ENCODE results near the gene PNRC1. TPM values are rescaled to one million over a fixed set of nuclear protein-coding genes. Genes with fewer than 3 reads are reported as not detected.

PNRC1 gene
- total RNA-seq, 2 experiments from 2014 or later, result 89.2 to 90.8 TPM

DNA sequence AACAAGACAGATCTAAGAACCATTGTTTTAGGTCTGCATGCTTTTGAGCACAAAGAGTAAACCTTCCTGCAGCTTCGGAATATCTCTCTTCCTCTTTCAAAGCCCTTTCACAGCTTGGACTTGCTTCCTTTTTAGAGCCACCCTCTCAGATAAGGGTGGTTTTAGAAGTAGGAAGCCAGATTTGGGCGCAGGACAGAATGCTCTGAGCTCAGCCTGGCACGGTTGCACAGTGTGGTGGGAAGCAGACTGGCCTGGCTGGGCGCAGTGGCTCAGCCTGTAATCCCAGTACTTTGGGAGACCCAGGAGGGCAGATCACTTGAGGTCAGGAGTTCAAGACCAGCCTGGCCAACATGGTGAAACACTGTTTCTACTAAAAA, 35.6 kb upstream of the PNRC1 start:
- ChIA-PET CTCF (no interaction called here), POLR2A (no interaction called here)
- H3K4me1 Mint-ChIP-seq (ENCODE audit: low read depth), result peaks cover 6% of the 10 kb centered on the region
- peaks cover 3% of the 10 kb centered on the region for H3K27me3 Mint-ChIP-seq (ENCODE audit: low read depth)
- no peaks in the 10 kb centered on the region for H3K36me3 Mint-ChIP-seq (ENCODE audit: low read depth)
- H3K9me3 Mint-ChIP-seq (ENCODE audit: insufficient read depth), result no peaks in the 10 kb centered on the region
- H3K4me3 Mint-ChIP-seq, result no peak overlapping the region
- DNase-seq (no peak), ATAC-seq (no peak)
- H3K27ac Mint-ChIP-seq, result no peak overlapping the region

DNA sequence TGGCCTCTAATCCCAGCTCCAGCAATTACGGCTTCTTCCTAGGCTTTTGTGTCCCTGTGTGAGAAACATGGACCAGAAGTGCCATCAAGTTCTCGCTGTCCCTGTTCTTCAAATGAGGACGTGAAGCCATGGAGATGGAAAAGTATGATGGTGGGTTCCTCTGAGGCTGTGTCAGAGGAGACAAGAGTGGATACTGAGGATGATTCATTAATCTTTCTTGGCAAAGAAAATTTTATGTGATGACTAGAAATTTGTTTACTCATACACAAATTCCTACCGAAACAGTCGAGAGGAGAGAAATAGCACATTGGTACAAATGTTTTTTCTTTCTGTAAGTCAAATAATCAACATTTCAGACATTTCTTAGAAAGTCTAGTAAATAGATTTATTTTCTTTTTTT, 35.0 kb upstream of the PNRC1 start:
- no peaks in the 10 kb centered on the region for H3K36me3 Mint-ChIP-seq (ENCODE audit: low read depth)
- ATAC-seq (no peak), DNase-seq (no peak)
- no peak overlapping the region for H3K4me3 Mint-ChIP-seq
- ChIA-PET CTCF (no interaction called here), POLR2A (no interaction called here)
- no peaks in the 10 kb centered on the region for H3K9me3 Mint-ChIP-seq (ENCODE audit: insufficient read depth)
- peaks cover 3% of the 10 kb centered on the region for H3K27me3 Mint-ChIP-seq (ENCODE audit: low read depth)
- H3K27ac Mint-ChIP-seq, result no peak overlapping the region
- H3K4me1 Mint-ChIP-seq (ENCODE audit: low read depth), result peaks cover 12% of the 10 kb centered on the region

- Mint-ChIP-seq H3K4me3 (no peak overlapping the region), H3K9me3 (ENCODE audit: insufficient read depth) (no peaks in the 10 kb centered on the region), H3K27ac (no peak overlapping the region), H3K27me3 (ENCODE audit: low read depth) (peaks cover 3% of the 10 kb centered on the region), H3K36me3 (ENCODE audit: low read depth) (peaks cover 3% of the 10 kb centered on the region), H3K4me1 (ENCODE audit: low read depth) (peaks cover 28% of the 10 kb centered on the region)
- no peak for ATAC-seq
- ChIA-PET CTCF (no interaction called here), POLR2A (interaction anchor here (1.3 to 1.5 kb wide), 2 partner anchors 33 to 35 kb away, joined by 3 to 4 read pairs; partner anchors contain the start of gene PNRC1)
- no peak for DNase-seq
These were observed 33.1 kb upstream of the PNRC1 start for GRCh38 chr6:89047473-89047872.

GRCh38 chr6:89048288-89048923, 32.1 kb upstream of the PNRC1 start:
- H3K27ac Mint-ChIP-seq, result no peak overlapping the region
- H3K4me3 Mint-ChIP-seq, result no peak overlapping the region
- ChIA-PET POLR2A (interaction anchor here (1.5 kb wide), 1 partner anchor 32 kb away, joined by 4 read pairs; the partner anchor contains the start of gene PNRC1), CTCF (no interaction called here)
- H3K9me3 Mint-ChIP-seq (ENCODE audit: insufficient read depth), result no peaks in the 10 kb centered on the region
- H3K4me1 Mint-ChIP-seq (ENCODE audit: low read depth), result peaks cover 24% of the 10 kb centered on the region
- no peak for ATAC-seq
- peaks cover 3% of the 10 kb centered on the region for H3K36me3 Mint-ChIP-seq (ENCODE audit: low read depth)
- H3K27me3 Mint-ChIP-seq (ENCODE audit: low read depth), result peaks cover 3% of the 10 kb centered on the region
- DNase-seq, result no peak

DNA sequence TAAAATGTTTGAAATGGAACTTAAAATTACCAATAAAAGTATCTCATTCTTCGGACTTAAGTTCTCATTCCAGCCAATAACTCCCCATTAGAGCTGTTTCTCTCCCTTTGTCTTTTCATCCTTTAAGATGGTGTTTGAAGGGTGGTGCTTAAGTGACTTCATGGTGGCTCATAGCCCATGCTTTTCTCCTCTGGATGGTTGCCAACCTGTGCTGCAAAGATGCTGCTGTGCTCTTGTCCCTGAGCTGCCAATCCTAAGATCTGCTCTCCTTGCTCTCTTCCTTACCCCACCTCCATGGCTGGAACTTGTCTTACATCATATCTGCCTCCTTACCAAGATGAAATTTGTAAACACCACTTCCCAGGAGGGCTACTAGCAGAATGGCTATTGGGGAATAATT, 31.6 kb upstream of the PNRC1 start:
- H3K9me3 Mint-ChIP-seq (ENCODE audit: insufficient read depth), result peaks cover 3% of the 10 kb centered on the region
- CTCF ChIA-PET, result no interaction called here
- H3K4me3 Mint-ChIP-seq, result no peak overlapping the region
- H3K27ac Mint-ChIP-seq, result no peak overlapping the region
- POLR2A ChIA-PET, result interaction anchor here (0.6 to 4.3 kb wide), 2 partner anchors 27 to 32 kb away, joined by 3 to 50 read pairs; partner anchors contain the start of gene PNRC1
- H3K36me3 Mint-ChIP-seq (ENCODE audit: low read depth), result peaks cover 5% of the 10 kb centered on the region
- DNase-seq, result no peak
- H3K27me3 Mint-ChIP-seq (ENCODE audit: low read depth), result peaks cover 3% of the 10 kb centered on the region
- ATAC-seq, result no peak
- peaks cover 26% of the 10 kb centered on the region for H3K4me1 Mint-ChIP-seq (ENCODE audit: low read depth)

GRCh38 chr6:89050155-89050554, 30.4 kb upstream of the PNRC1 start:
- Mint-ChIP-seq H3K27ac (no peak overlapping the region), H3K4me1 (ENCODE audit: low read depth) (peaks cover 26% of the 10 kb centered on the region), H3K9me3 (ENCODE audit: insufficient read depth) (peaks cover 9% of the 10 kb centered on the region), H3K4me3 (no peak overlapping the region), H3K27me3 (ENCODE audit: low read depth) (peaks cover 3% of the 10 kb centered on the region), H3K36me3 (ENCODE audit: low read depth) (peaks cover 5% of the 10 kb centered on the region)
- ATAC-seq (peak; percentile 15), DNase-seq (no peak)
- CTCF ChIA-PET, result interaction anchor here (1.1 to 1.8 kb wide), 3 partner anchors 29 to 67 kb away, joined by 4 to 6 read pairs (median 5); partner anchors contain the start of gene PNRC1
- POLR2A ChIA-PET, result interaction anchor here (4.3 kb wide), 1 partner anchor 31 kb away, joined by 50 read pairs; the partner anchor contains the start of gene PNRC1

DNA sequence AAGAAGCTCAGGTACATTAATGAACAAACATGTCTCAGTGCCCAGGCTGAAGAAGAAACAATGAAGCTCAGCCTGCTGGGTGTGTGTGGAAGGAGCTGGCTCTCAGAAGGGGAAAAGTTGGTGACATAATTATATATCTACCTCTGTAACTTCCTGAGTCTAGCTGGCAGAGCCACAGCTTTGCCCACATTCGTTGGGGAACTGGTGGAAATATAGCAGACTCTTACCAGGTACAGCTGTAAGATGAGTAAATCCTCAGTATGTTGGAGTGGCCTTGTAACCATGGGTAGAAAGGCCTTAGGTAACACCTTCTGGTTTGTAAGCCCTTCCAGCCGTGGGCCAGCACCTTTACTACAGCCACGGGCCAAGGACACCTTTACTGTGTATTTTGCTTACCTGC, 29.9 kb upstream of the PNRC1 start:
- H3K9me3 Mint-ChIP-seq (ENCODE audit: insufficient read depth), result peaks cover 9% of the 10 kb centered on the region
- peaks cover 26% of the 10 kb centered on the region for H3K4me1 Mint-ChIP-seq (ENCODE audit: low read depth)
- DNase-seq (no peak), ATAC-seq (peak; percentile 63)
- H3K36me3 Mint-ChIP-seq (ENCODE audit: low read depth), result peaks cover 5% of the 10 kb centered on the region
- POLR2A ChIA-PET, result interaction anchor here (4.3 kb wide), 1 partner anchor 30 kb away, joined by 50 read pairs; the partner anchor contains the start of gene PNRC1
- CTCF ChIA-PET, result interaction anchor here (1.1 to 1.8 kb wide), 3 partner anchors 29 to 68 kb away, joined by 4 to 6 read pairs (median 5); partner anchors contain the start of gene PNRC1
- H3K4me3 Mint-ChIP-seq, result no peak overlapping the region
- peaks cover 3% of the 10 kb centered on the region for H3K27me3 Mint-ChIP-seq (ENCODE audit: low read depth)
- peak overlapping the region; percentile 12 for H3K27ac Mint-ChIP-seq

DNA sequence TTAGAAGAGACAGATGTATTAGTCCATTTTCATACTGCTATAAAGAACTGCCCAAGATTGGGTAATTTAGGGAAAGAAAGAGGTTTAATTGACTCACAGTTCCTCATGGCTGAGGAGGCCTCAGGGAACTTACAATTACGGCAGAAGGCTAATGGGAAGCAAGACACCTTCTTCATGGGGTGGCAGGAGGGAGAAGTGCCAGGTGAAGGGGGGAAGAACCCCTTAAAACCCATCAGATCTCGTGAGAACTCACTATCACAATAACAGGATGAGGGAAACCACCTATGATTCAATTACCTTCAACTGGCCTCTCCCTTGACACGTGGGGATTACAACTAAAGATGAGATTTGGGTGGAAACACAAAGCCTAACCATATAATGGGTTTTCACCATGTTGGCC, 28.9 kb upstream of the PNRC1 start:
- DNase-seq, result peak; percentile 23
- ChIA-PET POLR2A (interaction anchor here (4.3 kb wide), 1 partner anchor 29 kb away, joined by 50 read pairs; the partner anchor contains the start of gene PNRC1), CTCF (interaction anchor here (1.0 to 1.8 kb wide), 2 partner anchors 27 to 69 kb away, joined by 4 to 5 read pairs; no protein-coding TSS in a partner anchor)
- peaks cover 26% of the 10 kb centered on the region for H3K4me1 Mint-ChIP-seq (ENCODE audit: low read depth)
- peaks cover 9% of the 10 kb centered on the region for H3K9me3 Mint-ChIP-seq (ENCODE audit: insufficient read depth)
- H3K27ac Mint-ChIP-seq, result peak overlapping the region; percentile 34
- H3K27me3 Mint-ChIP-seq (ENCODE audit: low read depth), result peaks cover 3% of the 10 kb centered on the region
- ATAC-seq, result peak; percentile 27
- H3K4me3 Mint-ChIP-seq, result no peak overlapping the region
- peaks cover 5% of the 10 kb centered on the region for H3K36me3 Mint-ChIP-seq (ENCODE audit: low read depth)

- POLR2A ChIA-PET, result no interaction called here
- H3K27me3 Mint-ChIP-seq (ENCODE audit: low read depth), result no peaks in the 10 kb centered on the region
- no peak for DNase-seq
- peaks cover 26% of the 10 kb centered on the region for H3K4me1 Mint-ChIP-seq (ENCODE audit: low read depth)
- CTCF ChIA-PET, result no interaction called here
- ATAC-seq, result no peak
- no peak overlapping the region for H3K4me3 Mint-ChIP-seq
- peaks cover 9% of the 10 kb centered on the region for H3K9me3 Mint-ChIP-seq (ENCODE audit: insufficient read depth)
- H3K27ac Mint-ChIP-seq, result no peak overlapping the region
- peaks cover 5% of the 10 kb centered on the region for H3K36me3 Mint-ChIP-seq (ENCODE audit: low read depth)
These were observed 26.3 kb upstream of the PNRC1 start for GRCh38 chr6:89054208-89054607.

GRCh38 chr6:89057759-89058158, 22.8 kb upstream of the PNRC1 start:
- no peak overlapping the region for H3K4me3 Mint-ChIP-seq
- CTCF ChIA-PET, result interaction anchor here (1.5 kb wide), 1 partner anchor 20 kb away, joined by 3 read pairs; no protein-coding TSS in a partner anchor
- peaks cover 2% of the 10 kb centered on the region for H3K36me3 Mint-ChIP-seq (ENCODE audit: low read depth)
- DNase-seq, result no peak
- POLR2A ChIA-PET, result no interaction called here
- H3K9me3 Mint-ChIP-seq (ENCODE audit: insufficient read depth), result peaks cover 9% of the 10 kb centered on the region
- no peak for ATAC-seq
- H3K4me1 Mint-ChIP-seq (ENCODE audit: low read depth), result peaks cover 2% of the 10 kb centered on the region
- no peaks in the 10 kb centered on the region for H3K27me3 Mint-ChIP-seq (ENCODE audit: low read depth)
- no peak overlapping the region for H3K27ac Mint-ChIP-seq

- DNase-seq (no peak), ATAC-seq (no peak)
- ChIA-PET CTCF (interaction anchor here (1.5 kb wide), 1 partner anchor 19 kb away, joined by 3 read pairs; no protein-coding TSS in a partner anchor), POLR2A (no interaction called here)
- Mint-ChIP-seq H3K4me1 (ENCODE audit: low read depth) (peaks cover 2% of the 10 kb centered on the region), H3K27ac (no peak overlapping the region), H3K4me3 (no peak overlapping the region), H3K36me3 (ENCODE audit: low read depth) (peaks cover 2% of the 10 kb centered on the region), H3K27me3 (ENCODE audit: low read depth) (no peaks in the 10 kb centered on the region), H3K9me3 (ENCODE audit: insufficient read depth) (peaks cover 9% of the 10 kb centered on the region)
These were observed 21.9 kb upstream of the PNRC1 start for GRCh38 chr6:89058627-89059026.

- CTCF ChIA-PET, result no interaction called here
- no peak for ATAC-seq
- no peaks in the 10 kb centered on the region for H3K4me1 Mint-ChIP-seq (ENCODE audit: low read depth)
- DNase-seq, result no peak
- H3K27me3 Mint-ChIP-seq (ENCODE audit: low read depth), result no peaks in the 10 kb centered on the region
- H3K4me3 Mint-ChIP-seq, result no peak overlapping the region
- H3K36me3 Mint-ChIP-seq (ENCODE audit: low read depth), result no peaks in the 10 kb centered on the region
- POLR2A ChIA-PET, result no interaction called here
- no peak overlapping the region for H3K27ac Mint-ChIP-seq
- peaks cover 3% of the 10 kb centered on the region for H3K9me3 Mint-ChIP-seq (ENCODE audit: insufficient read depth)
These were observed 21.3 kb upstream of the PNRC1 start for GRCh38 chr6:89059227-89059626.
